Measurements from ENCODE around the gene RFNG.

The RFNG gene

DNA sequence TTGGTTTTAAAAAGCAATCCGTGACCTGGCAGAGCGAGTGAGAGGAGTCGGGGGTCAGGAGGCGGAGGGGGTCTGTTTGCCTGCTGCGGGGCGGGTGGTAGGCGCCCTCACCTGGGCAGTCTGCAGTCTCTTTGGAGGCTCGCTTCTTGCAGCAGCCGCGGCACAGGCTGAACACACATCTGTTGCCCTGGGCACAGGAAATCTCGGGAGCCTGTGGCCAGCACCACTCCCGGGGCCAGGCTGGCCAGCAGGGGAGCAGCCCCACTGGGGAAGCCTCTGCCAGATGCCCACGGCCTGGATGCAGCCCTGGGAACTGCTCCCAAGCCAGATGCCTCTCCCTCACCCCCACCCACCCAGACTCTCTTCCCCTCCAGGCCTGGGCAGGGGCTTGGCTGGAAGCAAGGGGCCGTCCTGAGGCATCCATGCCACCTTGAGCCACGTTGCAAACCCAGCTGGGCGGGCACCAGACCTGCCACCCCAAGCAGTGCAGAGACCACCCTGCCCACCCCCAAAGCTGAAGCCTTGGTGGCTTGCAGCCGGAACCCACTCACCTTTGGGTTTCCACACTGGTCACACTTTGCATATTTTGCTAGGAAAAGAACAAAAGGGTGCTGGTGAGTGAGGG is 6.7 kb upstream of the RFNG start:
- no peak for DNase-seq (ENCODE audit: low read depth)

- DNase-seq (ENCODE audit: low read depth), result no peak
Measured at GRCh38 chr17:82056729-82057621, 5.4 kb upstream of the RFNG start.

DNA sequence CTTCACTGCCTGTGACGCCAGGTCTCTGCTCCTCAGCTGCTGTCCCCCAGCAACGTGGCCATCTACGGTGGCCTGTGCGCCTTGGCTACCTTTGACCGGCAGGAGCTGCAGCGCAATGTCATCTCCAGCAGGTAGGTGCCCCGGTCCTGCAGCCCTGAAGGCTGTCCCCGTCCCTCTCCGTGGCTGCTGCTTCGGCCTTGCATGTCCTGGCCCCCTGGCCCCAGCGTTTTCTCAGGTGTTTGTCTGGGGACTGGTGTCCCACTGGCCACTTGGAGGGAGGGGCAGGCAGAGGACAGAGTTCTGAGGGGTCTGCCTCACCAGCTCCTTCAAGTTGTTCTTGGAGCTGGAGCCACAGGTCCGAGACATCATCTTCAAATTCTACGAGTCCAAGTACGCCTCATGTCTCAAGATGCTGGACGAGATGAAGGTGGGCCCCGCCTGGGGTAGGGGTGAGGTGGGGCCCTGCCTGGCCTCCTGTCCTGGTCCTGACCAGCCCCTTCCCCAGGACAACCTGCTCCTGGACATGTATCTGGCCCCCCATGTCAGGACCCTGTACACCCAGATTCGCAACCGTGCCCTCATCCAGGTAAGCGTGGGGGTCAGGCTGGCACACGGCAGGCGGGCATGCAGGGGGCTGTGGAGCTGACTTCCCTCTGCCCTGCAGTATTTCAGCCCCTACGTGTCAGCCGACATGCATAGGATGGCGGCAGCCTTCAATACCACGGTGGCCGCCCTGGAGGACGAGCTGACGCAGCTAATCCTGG is 4.5 kb upstream of the RFNG start:
- DNase-seq (ENCODE audit: low read depth), result no peak

GRCh38 chr17:82055023-82055964 is 3.7 kb upstream of the RFNG start:
- no peak for DNase-seq (ENCODE audit: low read depth)

- no peak for DNase-seq (ENCODE audit: low read depth)
Measured at GRCh38 chr17:82054351-82055022, 2.9 kb upstream of the RFNG start.

- DNase-seq (ENCODE audit: low read depth), result no peak
Measured at GRCh38 chr17:82053556-82054263, 2.1 kb upstream of the RFNG start.

GRCh38 chr17:82053130-82053529 is 1.5 kb upstream of the RFNG start:
- DNase-seq (ENCODE audit: low read depth), result no peak

GRCh38 chr17:82052638-82053059 is 1.0 kb upstream of the RFNG start:
- no peak for DNase-seq (ENCODE audit: low read depth)

- peak; percentile 3 for DNase-seq (ENCODE audit: low read depth)
Measured at GRCh38 chr17:82050761-82051641, 610 bp downstream of the RFNG start.

DNA sequence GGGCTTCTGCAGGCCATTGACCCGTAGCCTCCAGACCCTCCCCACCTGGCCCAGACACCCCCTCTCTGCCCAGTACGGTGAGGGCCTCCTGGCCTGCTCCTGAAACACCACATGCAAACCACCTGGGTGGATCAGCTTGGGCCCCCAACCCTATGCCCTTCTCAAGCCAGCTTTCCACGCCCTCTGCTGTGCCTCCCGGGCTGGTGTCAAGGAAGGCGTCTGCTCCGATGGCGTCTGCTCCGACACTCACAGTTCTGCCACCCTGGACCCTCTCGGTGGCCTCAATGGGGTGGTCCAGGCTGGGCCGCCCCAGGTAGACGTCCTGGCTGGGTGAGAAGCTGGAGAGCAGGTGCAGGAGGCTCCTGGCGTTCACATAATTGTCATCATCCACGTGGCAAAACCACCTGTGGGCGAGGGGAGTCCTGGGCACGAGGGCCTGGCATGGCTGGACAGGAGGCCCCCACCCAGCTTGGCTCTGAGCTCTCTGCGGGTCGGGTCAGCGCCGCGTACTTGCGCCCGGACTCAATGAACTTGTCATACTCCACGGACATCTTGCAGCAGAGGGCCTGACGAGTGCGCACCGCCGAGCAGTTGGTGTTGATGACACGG is 1.4 kb downstream of the RFNG start:
- no peak for DNase-seq (ENCODE audit: low read depth)

DNA sequence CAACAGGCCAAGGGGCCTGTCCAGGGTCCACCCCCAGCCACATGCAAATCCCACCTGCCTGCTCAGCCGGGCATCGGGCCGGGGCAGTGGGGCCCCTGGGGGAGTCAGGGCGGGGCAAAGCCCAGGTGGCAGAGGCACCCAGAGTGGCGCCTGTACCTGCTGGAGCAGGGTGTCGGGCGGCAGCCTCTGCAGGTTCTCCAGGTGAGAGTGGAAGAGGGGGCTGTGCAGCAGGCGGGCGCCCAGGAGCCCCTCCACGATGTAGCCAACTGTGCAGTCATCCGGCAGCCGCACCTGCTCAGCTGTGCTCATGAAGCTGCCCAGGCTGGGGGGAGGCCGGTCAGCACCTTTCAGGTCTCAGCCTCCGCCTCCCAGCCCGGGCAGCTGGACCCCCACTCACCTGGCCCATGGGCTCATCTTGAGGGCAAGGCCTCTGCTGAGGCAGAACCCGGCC is 2.1 kb downstream of the RFNG start:
- DNase-seq (ENCODE audit: low read depth), result no peak

DNA sequence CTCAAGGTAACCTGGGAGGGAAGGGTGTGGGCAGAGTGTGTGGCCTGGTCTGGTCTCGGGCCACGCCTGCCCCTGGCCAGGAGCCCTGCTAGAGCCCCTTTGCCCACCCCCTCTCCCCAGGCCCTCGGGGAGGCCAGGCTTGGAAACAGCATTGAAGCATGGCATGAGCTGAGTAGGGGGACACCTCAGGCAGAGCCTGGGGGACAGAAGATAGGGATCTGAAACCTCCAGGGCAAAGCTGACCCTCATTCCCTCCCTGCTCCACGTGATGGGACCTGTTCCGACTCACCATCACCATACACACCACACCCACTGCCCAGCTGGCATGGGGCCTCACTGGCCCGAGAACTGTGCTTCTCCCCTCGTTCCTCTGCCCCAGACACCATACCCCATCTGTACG is 2.5 kb downstream of the RFNG start:
- DNase-seq (ENCODE audit: low read depth), result no peak

- no peak for DNase-seq (ENCODE audit: low read depth)
Measured at GRCh38 chr17:82048571-82048971, 3.0 kb downstream of the RFNG start.

GRCh38 chr17:82047914-82048570 is 3.6 kb downstream of the RFNG start:
- no peak for DNase-seq (ENCODE audit: low read depth)

DNA sequence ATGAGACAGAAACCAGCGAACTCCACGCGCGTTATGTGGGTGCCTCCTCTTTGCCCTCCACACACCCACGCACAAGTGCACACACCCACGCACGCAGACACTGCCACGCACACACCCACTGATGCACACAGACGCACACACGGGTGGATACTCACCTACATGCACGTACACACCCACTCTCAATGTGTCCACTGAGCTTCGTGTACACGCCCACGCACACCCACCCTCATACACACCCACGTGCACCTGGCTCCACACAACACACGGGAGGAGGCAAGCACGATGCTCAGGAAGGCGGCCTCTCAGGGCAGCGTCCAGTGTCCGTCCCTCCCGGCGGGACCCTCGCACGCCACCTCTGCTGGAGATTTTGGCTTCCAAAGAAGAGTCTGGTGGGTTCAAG is 4.2 kb downstream of the RFNG start:
- DNase-seq (ENCODE audit: low read depth), result no peak

GRCh38 chr17:82046903-82047302 is 4.7 kb downstream of the RFNG start:
- DNase-seq (ENCODE audit: low read depth), result no peak

GRCh38 chr17:82045936-82046484 is 5.6 kb downstream of the RFNG start:
- DNase-seq (ENCODE audit: low read depth), result no peak

- DNase-seq (ENCODE audit: low read depth), result no peak
Measured at GRCh38 chr17:82043507-82043906, 8.1 kb downstream of the RFNG start.

Measured in GM04504 (cell line).